HEK293 (cell line): ENCODE data around the gene SLC22A4.

Experiments used
- CTCF ChIA-PET: fragments of 350-600 bp; formaldehyde crosslinking; extraction: SDS; loops from one replicate; lab custom pipeline; 2021; ENCODE audit warnings: antibody characterized with exemption; lab: Yijun Ruan, JAX
- POLR2A ChIA-PET: fragments of 300-600 bp; formaldehyde crosslinking; extraction: SDS; loops from one replicate; lab custom pipeline; 2020; ENCODE audit warnings: antibody characterized with exemption, inconsistent platforms; lab: Yijun Ruan, JAX
- H3K27ac ChIP-seq: fragments of 200-500 bp; sonication (Bioruptor generic); 2 replicates; pipeline ENCODE4 v1.5.1; 2014; ENCODE audit warnings: low read depth, low read length, control low read depth, inconsistent platforms; ENCODE audit errors: extremely low read depth
- H3K36me3 ChIP-seq, 2 experiments: fragments of 200-500 bp in 1 of 2; sonication (Bioruptor generic) in 1 of 2; 1 replicate in 1 of 2; 2 replicates in 1 of 2; pipeline ENCODE4 v1.5.1; 2014 to 2017; ENCODE audit warnings: inconsistent platforms in 2 of 2, low read length in 2 of 2; ENCODE audit not compliant: control insufficient read depth in 2 of 2, insufficient read depth in 1 of 2
- H3K4me1 ChIP-seq: fragments of 200-500 bp; sonication (Bioruptor generic); 2 replicates; pipeline ENCODE4 v1.5.1; 2014; ENCODE audit warnings: mild to moderate bottlenecking, low read length, inconsistent platforms; ENCODE audit not compliant: control insufficient read depth, insufficient read depth
- H3K4me3 ChIP-seq: 2 replicates; pipeline ENCODE4 v1.5.1; 2011; ENCODE audit warnings: low read depth, mild to moderate bottlenecking, control low read depth, low read length, moderate library complexity
- H3K9me3 ChIP-seq: fragments of 200-500 bp; sonication (Bioruptor generic); 2 replicates; pipeline ENCODE4 v1.5.1; 2014; ENCODE audit warnings: low read depth, low read length, inconsistent platforms; ENCODE audit not compliant: control insufficient read depth, insufficient read depth
- EGR2 ChIP-seq: fragments of 450-650 bp; formaldehyde crosslinking; IDR thresholded peaks from 2 replicates; pipeline ENCODE4 v1.5.1; 2016; ENCODE audit warnings: low read depth, missing biosample characterization, missing genetic modification characterization
- ELK4 ChIP-seq: IDR thresholded peaks from 2 replicates; pipeline ENCODE4 v1.6.1; 2011; ENCODE audit warnings: mild to moderate bottlenecking, low read depth, low read length, borderline replicate concordance
- FEZF1 ChIP-seq: fragments of 450-650 bp; formaldehyde crosslinking; IDR thresholded peaks from 2 replicates; pipeline ENCODE4 v1.5.1; 2016; ENCODE audit warnings: missing biosample characterization, missing genetic modification characterization
- KLF7 ChIP-seq: fragments of 450-650 bp; formaldehyde crosslinking; IDR thresholded peaks from 2 replicates; pipeline ENCODE4 v1.5.1; 2016; ENCODE audit warnings: missing biosample characterization, missing genetic modification characterization, borderline replicate concordance
- KLF9 ChIP-seq: fragments of 450-650 bp; formaldehyde crosslinking; IDR thresholded peaks from 2 replicates; pipeline ENCODE4 v1.5.1; 2016; ENCODE audit warnings: missing biosample characterization, missing genetic modification characterization, low read depth
- SP2 ChIP-seq: fragments of 450-650 bp; formaldehyde crosslinking; IDR thresholded peaks from 2 replicates; pipeline ENCODE4 v1.5.1; 2016; ENCODE audit warnings: missing biosample characterization, missing genetic modification characterization
- YY1 ChIP-seq: fragments of 450-650 bp; formaldehyde crosslinking; IDR thresholded peaks from 2 replicates; pipeline ENCODE4 v1.5.1; 2018; ENCODE audit warnings: missing biosample characterization, missing genetic modification characterization
- ZBTB10 ChIP-seq: fragments of 450-650 bp; formaldehyde crosslinking; IDR thresholded peaks from 2 replicates; pipeline ENCODE4 v1.5.1; 2016; ENCODE audit warnings: missing biosample characterization, missing genetic modification characterization
- ZBTB21 ChIP-seq: fragments of 450-650 bp; formaldehyde crosslinking; IDR thresholded peaks from 2 replicates; pipeline ENCODE4 v1.5.1; 2017; ENCODE audit warnings: missing biosample characterization, missing genetic modification characterization
- ZNF132 ChIP-seq: fragments of 450-650 bp; formaldehyde crosslinking; IDR thresholded peaks from 2 replicates; pipeline ENCODE4 v1.5.1; 2017; ENCODE audit warnings: missing biosample characterization, missing genetic modification characterization, borderline replicate concordance
- ZNF146 ChIP-seq: fragments of 450-650 bp; formaldehyde crosslinking; IDR thresholded peaks from 2 replicates; pipeline ENCODE4 v1.5.1; 2016; ENCODE audit warnings: missing biosample characterization, missing genetic modification characterization
- ZNF148 ChIP-seq: fragments of 450-650 bp; formaldehyde crosslinking; IDR thresholded peaks from 2 replicates; pipeline ENCODE4 v1.5.0; 2017; ENCODE audit warnings: missing biosample characterization, missing genetic modification characterization, borderline replicate concordance
- ZNF202 ChIP-seq: fragments of 450-650 bp; formaldehyde crosslinking; IDR thresholded peaks from 2 replicates; pipeline ENCODE4 v1.5.1; 2016; ENCODE audit warnings: missing biosample characterization, missing genetic modification characterization, borderline replicate concordance
- ZNF221 ChIP-seq: fragments of 450-650 bp; formaldehyde crosslinking; IDR thresholded peaks from 2 replicates; pipeline ENCODE4 v1.5.1; 2017; ENCODE audit warnings: missing biosample characterization, missing genetic modification characterization, borderline replicate concordance
- ZNF223 ChIP-seq: fragments of 450-650 bp; formaldehyde crosslinking; IDR thresholded peaks from 2 replicates; pipeline ENCODE4 v1.5.1; 2016; ENCODE audit warnings: missing biosample characterization, missing genetic modification characterization
- ZNF292 ChIP-seq: fragments of 450-650 bp; formaldehyde crosslinking; IDR thresholded peaks from 2 replicates; pipeline ENCODE4 v1.5.1; 2016; ENCODE audit warnings: low read depth, missing biosample characterization, missing genetic modification characterization, borderline replicate concordance
- ZNF366 ChIP-seq: fragments of 450-650 bp; formaldehyde crosslinking; conservative IDR thresholded peaks from 2 replicates; pipeline ENCODE4 v1.5.1; 2016; ENCODE audit warnings: missing biosample characterization, missing genetic modification characterization
- ZNF394 ChIP-seq: fragments of 450-650 bp; formaldehyde crosslinking; IDR thresholded peaks from 2 replicates; pipeline ENCODE4 v1.5.1; 2016; ENCODE audit warnings: missing biosample characterization, missing genetic modification characterization, mild to moderate bottlenecking, moderate library complexity, borderline replicate concordance
- ZNF473 ChIP-seq: fragments of 450-650 bp; formaldehyde crosslinking; IDR thresholded peaks from 2 replicates; pipeline ENCODE4 v1.5.1; 2017; ENCODE audit warnings: missing biosample characterization, missing genetic modification characterization
- ZNF600 ChIP-seq: fragments of 450-650 bp; formaldehyde crosslinking; IDR thresholded peaks from 2 replicates; pipeline ENCODE4 v1.5.1; 2016; ENCODE audit warnings: missing biosample characterization, missing genetic modification characterization
- ZNF621 ChIP-seq: fragments of 450-650 bp; formaldehyde crosslinking; IDR thresholded peaks from 2 replicates; pipeline ENCODE4 v1.5.1; 2017; ENCODE audit warnings: missing biosample characterization, missing genetic modification characterization
- ZNF660 ChIP-seq: fragments of 450-650 bp; IDR thresholded peaks from 2 replicates; pipeline ENCODE4 v1.5.1; 2018; ENCODE audit warnings: missing biosample characterization, mild to moderate bottlenecking, missing genetic modification characterization
- ZNF664 ChIP-seq: fragments of 450-650 bp; formaldehyde crosslinking; IDR thresholded peaks from 2 replicates; pipeline ENCODE4 v1.5.1; 2016; ENCODE audit warnings: missing biosample characterization, missing genetic modification characterization
- ZNF76 ChIP-seq: fragments of 450-650 bp; formaldehyde crosslinking; IDR thresholded peaks from 2 replicates; pipeline ENCODE4; 2016; ENCODE audit warnings: low read depth, missing biosample characterization, missing genetic modification characterization, borderline replicate concordance
- ZSCAN23 ChIP-seq: fragments of 450-650 bp; formaldehyde crosslinking; IDR thresholded peaks from 2 replicates; pipeline ENCODE4 v1.5.1; 2016; ENCODE audit warnings: missing biosample characterization, missing genetic modification characterization
- ZSCAN4 ChIP-seq: fragments of 450-650 bp; formaldehyde crosslinking; IDR thresholded peaks from 2 replicates; pipeline ENCODE4 v1.5.1; 2017; ENCODE audit warnings: missing biosample characterization, missing genetic modification characterization

The SLC22A4 gene

GRCh38 chr5:132254321-132254977 is 39.7 kb upstream of the SLC22A4 start:
- H3K4me3 ChIP-seq: no peak overlapping the region
- H3K27ac ChIP-seq: no peak overlapping the region
- POLR2A ChIA-PET: no interaction called here
- TF ChIP-seq KLF9 (tag by site-specific recombination) (no peak), ZNF660 (tag by site-specific recombination) (no peak), ZNF600 (tag by site-specific recombination) (no peak), ZNF132 (tag by site-specific recombination) (no peak), ZBTB21 (tag by site-specific recombination) (no peak), ZNF621 (no peak), ZNF146 (no peak), FEZF1 (tag by site-specific recombination) (no peak), ZBTB10 (tag by site-specific recombination) (no peak), ZNF202 (tag by site-specific recombination) (no peak), ZNF148 (tag by site-specific recombination) (no peak), KLF7 (tag by site-specific recombination) (no peak)
- H3K9me3 ChIP-seq: no peaks in the 10 kb centered on the region
- CTCF ChIA-PET: interaction anchor here (0.6 to 1.4 kb wide), 3 partner anchors 11 to 239 kb away, joined by 4 to 5 read pairs (median 4); no protein-coding TSS in a partner anchor
- no peaks in the 10 kb centered on the region for H3K4me1 ChIP-seq
- no peaks in the 10 kb centered on the region for H3K36me3 ChIP-seq

- CTCF ChIA-PET: interaction anchor here (0.8 to 1.4 kb wide), 3 partner anchors 16 to 66 kb away, joined by 3 to 7 read pairs (median 3); no protein-coding TSS in a partner anchor
Measured at GRCh38 chr5:132256086-132256782, 38.0 kb upstream of the SLC22A4 start.

GRCh38 chr5:132256783-132257130 is 37.4 kb upstream of the SLC22A4 start:
- Histone ChIP-seq H3K9me3 (no peaks in the 10 kb centered on the region), H3K4me3 (no peak overlapping the region), H3K27ac (no peak overlapping the region), H3K36me3 (no peaks in the 10 kb centered on the region), H3K4me1 (no peaks in the 10 kb centered on the region)
- ChIA-PET CTCF (interaction anchor here (1.2 to 1.4 kb wide), 3 partner anchors 16 to 19 kb away, joined by 3 to 7 read pairs (median 5); no protein-coding TSS in a partner anchor), POLR2A (no interaction called here)
- TF ChIP-seq ZSCAN4 (tag by site-specific recombination): no peak
- TF ChIP-seq ZNF221 (tag by site-specific recombination): no peak
- no peak for TF ChIP-seq YY1 (tag by site-specific recombination)
- TF ChIP-seq ELK4: no peak
- no peak for TF ChIP-seq ZNF76 (tag by site-specific recombination)
- no peak for TF ChIP-seq ZNF223 (tag by site-specific recombination)
- no peak for TF ChIP-seq ZNF473 (tag by site-specific recombination)
- no peak for TF ChIP-seq ZNF292 (tag by site-specific recombination)
- TF ChIP-seq ZNF366: no peak
- TF ChIP-seq SP2 (tag by site-specific recombination): no peak
- no peak for TF ChIP-seq ZNF394 (tag by site-specific recombination)

More at GRCh38 chr5:132256086-132256782, 38.0 kb upstream of the SLC22A4 start:
- POLR2A ChIA-PET: no interaction called here
- TF ChIP-seq EGR2 (peak; percentile 38; the same call in 1 of the 2 replicates), ZSCAN23 (tag by site-specific recombination) (no peak), ZNF664 (tag by site-specific recombination) (no peak)
- H3K9me3 ChIP-seq: no peaks in the 10 kb centered on the region
- no peaks in the 10 kb centered on the region for H3K4me1 ChIP-seq
- no peaks in the 10 kb centered on the region for H3K36me3 ChIP-seq
- H3K27ac ChIP-seq: no peak overlapping the region
- no peak overlapping the region for H3K4me3 ChIP-seq
